ENCODE results near the gene TRAK1. TPM values are rescaled to one million over a fixed set of nuclear protein-coding genes. Genes with fewer than 3 reads are reported as not detected.

Gene TRAK1
- total and polyA plus RNA-seq, 2 of the 4 experiments (the other 2 are of a cell fraction) = 25.6 to 28.1 TPM

GRCh38 chr3:42271786-42272185 lies 180.6 kb downstream of the TRAK1 start:
- H3K9ac ChIP-seq (ENCODE audit: low read depth, low read length) = no peak overlapping the region
- no peak overlapping the region for H2AK5ac ChIP-seq (ENCODE audit: low read depth, low read length)
- intact Hi-C loops (cut with micrococcal nuclease) = no loop called here
- no peak overlapping the region for H3K23ac ChIP-seq (ENCODE audit: low read depth, low read length)
- no peak overlapping the region for H3K4me2 ChIP-seq (ENCODE audit: low read depth, low read length)
- H2AK9ac ChIP-seq (replicated peaks; ENCODE audit: low read depth, low read length, poor library complexity) = no peak overlapping the region
- ChIA-PET CTCF (no interaction called here), POLR2A (ENCODE audit: unreplicated experiment) (no interaction called here)
- in situ Hi-C loops (cut with MboI; ENCODE audit: low sequenced_read_pairs) = no loop called here
- no peaks in the 10 kb centered on the region for H3K9me1 ChIP-seq (ENCODE audit: insufficient read depth, low read length)
- no peak overlapping the region for H3K18ac ChIP-seq (ENCODE audit: low read depth, low read length)
- no peak overlapping the region for H3K27ac ChIP-seq (ENCODE audit: insufficient read depth, low read length)
- no peak for TF ChIP-seq USF2 (IDR thresholded peaks at IDR 0.05; ENCODE audit: low read depth, low read length)
- TF ChIP-seq CTCF (conservative IDR thresholded peaks at IDR 0.05; ENCODE audit: low read depth, low read length) = no peak
- TF ChIP-seq MAFK (IDR thresholded peaks at IDR 0.05; ENCODE audit: low read depth, low read length) = no peak
- no peak for TF ChIP-seq RFX5 (IDR thresholded peaks at IDR 0.05; ENCODE audit: low read depth, low read length)
- TF ChIP-seq RCOR1 (IDR thresholded peaks at IDR 0.05; ENCODE audit: insufficient replicate concordance, low read length) = no peak
- H2BK120ac ChIP-seq (ENCODE audit: low read depth, low read length) = no peak overlapping the region
- H4K91ac ChIP-seq (ENCODE audit: insufficient read depth, low read depth, low read length) = no peak overlapping the region
- H2BK20ac ChIP-seq (ENCODE audit: low read depth, low read length) = no peak overlapping the region
- H2BK15ac ChIP-seq (ENCODE audit: low read depth, low read length) = no peak overlapping the region
- H3K27me3 ChIP-seq (ENCODE audit: control insufficient read depth, insufficient read depth, low read length) = peaks cover 20% of the 10 kb centered on the region
- no peak overlapping the region for H4K5ac ChIP-seq (ENCODE audit: low read depth, low read length)
- DNase-seq (no peak), ATAC-seq (ENCODE audit: low read depth) (no peak)
- no peaks in the 10 kb centered on the region for H3K9me3 ChIP-seq (ENCODE audit: control insufficient read depth, insufficient read depth, low read length)
- BruUV-seq (replicated peaks) = no TSS peak
- H2AFZ ChIP-seq (replicated peaks; ENCODE audit: low read length, poor library complexity) = no peak overlapping the region
- no peak overlapping the region for H2BK5ac ChIP-seq (ENCODE audit: low read depth, low read length, poor library complexity, severe bottlenecking)
- H3K36me3 ChIP-seq (ENCODE audit: control insufficient read depth, insufficient read depth, low read length) = no peaks in the 10 kb centered on the region
- H4K8ac ChIP-seq (ENCODE audit: low read depth in 2 of 2, low read length in 2 of 2) = no peak overlapping the region
- H3K4ac ChIP-seq (ENCODE audit: low read depth, low read length) = no peak overlapping the region
- dilution Hi-C loops (cut with HindIII; ENCODE audit: low sequenced_read_pairs, unreplicated experiment) = no loop called here
- H3K56ac ChIP-seq (ENCODE audit: extremely low read depth, insufficient read depth, low read length) = no peak overlapping the region
- H3K14ac ChIP-seq (replicated peaks; ENCODE audit: low read depth, low read length) = no peak overlapping the region
- H3K4me1 ChIP-seq (ENCODE audit: control insufficient read depth, insufficient read depth, low read length) = no peaks in the 10 kb centered on the region
- H3K4me3 ChIP-seq (ENCODE audit: insufficient read depth, low read depth, low read length) = no peak overlapping the region
- H3K79me1 ChIP-seq (ENCODE audit: low read depth in 1 of 2, low read length in 2 of 2) = no peaks in the 10 kb centered on the region
- H4K20me1 ChIP-seq (ENCODE audit: insufficient read depth, low read length) = no peaks in the 10 kb centered on the region
